DMS153 treated with DMSO at 0.1 percent for 48 hours (cell line): ENCODE measurements around the gene GAS7.
"Not testable (repeated sequence)": the region's sequence is repeated elsewhere in the genome, so short reads cannot be mapped to it uniquely, and the experiment has no call there.

Experiments
- DNase-seq: peaks from one replicate; lab custom pipeline; 2025; ENCODE audit not compliant: unreplicated experiment; lab: John Stamatoyannopoulos, UW

The GAS7 gene

DNA sequence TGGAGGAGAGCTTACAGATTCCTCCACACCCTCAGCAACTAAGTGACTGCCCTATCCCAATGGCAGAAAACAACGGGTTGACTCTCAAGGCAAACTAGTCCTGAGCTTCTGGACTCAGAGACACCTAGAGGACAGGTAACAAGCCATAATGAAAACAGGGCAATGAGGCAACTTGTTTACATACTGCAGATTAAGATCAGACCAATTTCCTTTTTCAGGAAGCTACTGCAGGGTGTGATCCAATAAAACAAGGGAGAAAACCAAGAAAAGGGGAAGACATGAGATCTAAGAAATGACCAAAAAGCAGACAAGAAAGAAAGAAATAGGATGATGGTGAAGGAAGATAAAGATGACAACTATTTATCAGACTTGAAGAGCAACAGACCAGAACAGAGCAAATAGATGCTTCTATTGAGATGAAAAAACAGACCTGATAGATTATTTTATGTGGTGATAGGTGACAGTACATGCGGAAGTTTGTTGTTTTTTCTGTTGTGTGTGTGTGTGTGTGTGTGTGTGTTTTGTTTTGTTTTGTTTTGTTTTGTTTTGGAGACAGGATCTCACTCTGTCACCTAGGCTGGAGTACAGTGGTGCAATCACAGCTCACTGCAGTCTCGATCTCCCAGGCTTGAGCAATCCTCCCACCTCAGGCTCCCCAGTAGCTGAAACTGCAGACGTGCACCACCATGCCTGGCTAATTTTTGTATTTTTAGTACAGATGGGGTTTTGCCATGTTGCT, 120.7 kb downstream of the GAS7 start:
- no peak for DNase-seq

DNA sequence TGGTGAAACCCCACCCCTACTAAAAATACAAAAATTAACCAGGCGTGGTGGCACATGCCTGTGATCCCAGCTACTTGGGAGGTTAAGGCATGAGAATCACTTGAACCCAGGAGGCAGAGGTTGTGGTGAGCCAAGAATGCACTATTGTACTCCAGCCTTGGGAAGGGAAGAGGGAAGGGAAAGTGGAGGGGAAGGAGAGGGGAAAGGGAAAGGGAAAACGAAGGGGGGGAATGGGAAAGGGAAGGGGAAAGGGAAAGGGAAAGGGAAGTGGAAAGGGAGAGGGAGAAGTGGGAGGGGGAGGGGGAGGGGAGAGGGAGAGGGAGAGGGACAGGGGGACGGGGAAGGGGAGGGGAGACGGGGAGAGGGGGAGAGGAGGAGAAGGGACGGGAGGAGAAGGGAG, 122.5 kb downstream of the GAS7 start:
- DNase-seq = no peak

DNA sequence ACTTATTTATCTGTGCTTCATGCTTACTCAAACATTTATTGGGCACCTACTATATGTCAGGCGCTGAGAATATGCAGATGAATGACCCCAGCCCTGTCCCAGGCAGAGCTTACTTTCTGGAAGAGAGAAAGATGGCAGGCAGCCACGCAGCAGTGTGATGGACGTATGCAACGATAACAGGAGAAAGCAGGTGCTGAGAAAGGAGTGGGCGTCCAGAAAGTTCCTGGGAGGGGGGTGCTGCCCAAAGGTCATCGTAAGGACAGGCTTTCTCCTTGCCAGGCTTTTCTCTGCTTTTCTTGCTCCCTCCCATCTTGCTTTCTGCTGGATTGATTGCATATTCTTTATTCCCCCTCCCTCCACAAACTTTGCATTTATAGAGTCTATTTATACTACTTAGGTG, 124.5 kb downstream of the GAS7 start:
- no peak for DNase-seq

DNA sequence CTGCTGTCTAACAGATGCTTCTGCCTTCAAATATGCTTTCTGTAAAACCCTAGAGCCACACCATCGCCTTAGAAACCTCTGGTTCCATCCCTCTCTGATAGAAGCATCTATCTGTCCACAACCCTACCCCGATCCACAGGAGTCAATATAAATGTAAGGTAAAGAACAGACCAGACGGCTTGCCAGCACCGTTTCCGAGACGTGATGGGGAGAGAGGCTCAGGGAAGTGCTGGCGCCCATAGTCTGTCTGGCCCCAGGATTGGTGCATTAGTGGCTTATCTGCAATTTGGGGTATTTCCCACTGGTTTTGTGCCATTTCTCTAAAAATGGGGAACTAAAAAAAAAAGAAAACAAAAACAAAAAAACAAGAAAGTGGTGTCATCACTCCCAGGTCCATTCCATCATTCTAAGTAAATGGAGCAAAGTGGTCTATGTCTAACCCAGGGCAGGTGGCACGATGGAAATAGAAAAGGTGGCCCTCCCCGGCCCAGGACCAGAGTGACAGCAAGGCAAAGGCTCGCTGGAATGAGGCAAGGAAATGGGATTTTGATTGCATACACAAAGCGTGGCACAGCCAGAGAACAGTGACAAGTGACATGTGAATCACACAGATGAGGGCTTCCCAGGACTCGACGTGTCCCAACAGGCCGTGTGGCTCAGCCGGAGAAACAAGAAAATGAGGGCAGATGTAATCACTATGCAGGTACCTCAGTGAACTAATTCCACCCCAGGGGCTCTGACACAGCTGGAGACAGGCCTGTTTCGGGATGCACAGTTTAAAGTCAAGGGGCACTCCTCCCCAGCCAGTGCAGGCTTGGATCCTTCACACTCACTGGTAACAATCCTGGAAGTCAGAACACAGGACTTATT, 125.6 kb downstream of the GAS7 start:
- no peak for DNase-seq

DNA sequence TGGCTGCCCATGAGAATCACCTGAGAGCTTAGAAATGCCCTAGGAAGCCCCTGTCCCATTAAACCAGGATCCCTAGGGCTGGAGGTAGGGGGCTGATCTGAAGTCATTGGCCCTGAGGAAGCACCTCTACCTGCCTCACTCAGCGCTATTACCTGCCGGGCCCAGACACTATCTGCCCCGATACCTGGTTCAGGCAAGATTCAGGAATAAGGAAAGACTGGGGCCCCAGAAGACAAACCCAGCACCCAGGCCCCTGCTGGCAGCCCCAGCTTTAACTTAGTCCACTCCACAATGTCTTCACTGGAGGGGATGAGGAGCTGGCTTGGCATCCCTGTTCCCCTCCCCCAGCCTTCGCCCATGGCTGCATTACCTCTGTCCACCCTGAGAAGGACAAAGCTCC, 126.3 kb downstream of the GAS7 start:
- DNase-seq = no peak

DNA sequence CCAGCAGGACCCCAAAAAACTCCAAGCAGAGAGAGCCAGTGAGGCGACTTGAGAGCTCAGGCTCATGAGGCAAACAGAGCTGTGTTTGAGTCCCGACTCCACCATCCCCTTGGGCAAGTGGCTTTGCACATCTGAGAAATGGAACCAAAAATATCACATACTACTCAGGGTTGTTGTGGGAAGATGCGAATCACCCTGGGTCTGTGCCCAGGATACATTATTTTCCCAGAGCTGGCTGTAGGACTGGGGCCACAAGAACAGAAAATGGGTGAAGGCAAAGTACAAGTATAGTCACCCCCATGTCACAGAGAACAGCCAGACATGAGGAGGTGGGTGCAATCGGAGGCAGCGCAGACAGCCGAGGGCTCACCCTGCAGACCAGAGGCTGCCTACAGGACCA, 127.3 kb downstream of the GAS7 start:
- no peak for DNase-seq

DNA sequence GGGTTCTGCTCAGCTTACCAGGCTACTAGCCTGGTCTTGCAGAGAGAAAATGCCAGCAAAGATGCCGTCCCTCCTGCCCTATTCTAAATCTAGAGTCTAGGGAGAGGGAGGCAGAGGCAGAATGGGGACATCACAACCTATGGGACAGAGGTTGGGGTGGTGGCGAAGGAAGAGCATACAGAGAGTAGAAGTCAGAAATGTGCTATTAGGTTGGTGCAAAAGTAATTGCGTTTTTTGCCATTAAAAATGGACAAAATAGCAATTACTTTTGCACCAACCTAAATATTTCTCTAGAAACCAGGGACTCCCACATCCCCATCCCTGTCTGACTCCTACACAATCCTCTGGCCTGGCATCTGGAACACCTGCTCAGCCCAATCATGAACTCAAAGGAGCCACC, 127.7 kb downstream of the GAS7 start:
- no peak for DNase-seq

DNA sequence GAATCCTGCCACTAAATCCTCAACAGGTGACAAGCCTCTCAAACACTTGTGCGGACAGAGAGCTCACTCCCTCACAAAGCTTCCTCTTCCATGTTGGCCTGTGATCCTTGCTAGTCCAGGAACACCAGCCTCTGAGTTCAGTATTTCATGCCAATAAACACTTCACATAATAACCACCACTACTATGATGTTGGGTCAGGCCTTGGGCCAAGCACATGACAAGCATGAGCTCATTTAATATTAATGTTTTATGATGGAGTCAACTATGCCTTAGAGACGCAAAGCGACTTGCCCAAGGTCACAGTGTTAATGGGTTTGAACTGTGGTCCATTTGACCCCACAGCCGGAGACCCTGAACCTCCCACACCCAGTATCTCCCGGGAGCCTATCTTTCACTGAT, 129.1 kb downstream of the GAS7 start:
- no peak for DNase-seq

DNA sequence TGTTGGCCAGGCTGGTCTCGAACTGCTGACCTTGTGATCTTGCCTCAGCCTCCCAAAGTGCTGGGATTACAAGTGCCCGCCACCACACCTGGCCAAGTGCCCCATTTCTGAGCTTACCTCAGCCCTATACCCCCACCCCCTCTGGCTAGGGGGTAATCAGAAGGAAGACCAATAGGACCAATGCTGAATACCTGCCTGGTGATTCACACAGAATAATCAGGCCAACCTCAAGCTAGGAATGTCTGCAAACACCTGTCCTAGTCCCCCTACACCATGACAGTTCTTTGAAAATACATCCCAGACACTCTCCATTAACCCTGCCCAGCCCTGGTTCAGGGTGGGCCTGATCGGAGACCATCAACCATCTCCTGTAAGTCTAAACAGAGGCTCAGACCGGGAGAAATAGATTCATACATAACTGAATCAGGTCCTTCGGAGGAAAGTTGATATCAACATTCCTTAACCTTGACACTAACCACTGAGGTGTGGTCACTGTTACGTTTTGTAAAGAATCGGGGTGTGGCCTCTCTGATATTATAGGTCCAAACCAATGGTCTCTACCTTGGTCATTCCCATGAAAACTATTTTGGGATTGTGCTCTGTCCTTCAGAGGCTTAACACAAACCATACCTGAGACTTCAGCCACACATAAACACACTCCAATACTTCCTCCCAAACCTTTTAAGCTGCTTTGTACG, 130.8 kb downstream of the GAS7 start:
- DNase-seq = no peak

DNA sequence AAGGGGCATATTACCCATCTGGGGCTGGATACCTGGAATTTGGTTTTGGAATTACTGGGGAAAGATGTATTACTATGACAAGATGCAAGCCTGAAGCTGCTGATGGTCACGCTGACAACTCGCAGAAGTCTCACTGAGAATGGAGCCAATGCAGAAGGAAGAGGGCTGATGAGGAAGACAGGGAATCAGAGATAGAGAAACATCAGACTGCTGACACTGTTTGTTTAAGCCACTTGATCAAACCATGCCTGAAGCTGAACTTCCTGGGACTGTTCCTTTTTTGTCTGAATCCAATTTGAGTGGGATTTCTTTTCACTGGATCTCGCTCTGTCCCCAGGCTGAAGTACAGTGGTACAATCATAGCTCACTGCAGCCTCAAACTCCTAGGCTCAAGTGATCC, 133.9 kb downstream of the GAS7 start:
- no peak for DNase-seq

DNA sequence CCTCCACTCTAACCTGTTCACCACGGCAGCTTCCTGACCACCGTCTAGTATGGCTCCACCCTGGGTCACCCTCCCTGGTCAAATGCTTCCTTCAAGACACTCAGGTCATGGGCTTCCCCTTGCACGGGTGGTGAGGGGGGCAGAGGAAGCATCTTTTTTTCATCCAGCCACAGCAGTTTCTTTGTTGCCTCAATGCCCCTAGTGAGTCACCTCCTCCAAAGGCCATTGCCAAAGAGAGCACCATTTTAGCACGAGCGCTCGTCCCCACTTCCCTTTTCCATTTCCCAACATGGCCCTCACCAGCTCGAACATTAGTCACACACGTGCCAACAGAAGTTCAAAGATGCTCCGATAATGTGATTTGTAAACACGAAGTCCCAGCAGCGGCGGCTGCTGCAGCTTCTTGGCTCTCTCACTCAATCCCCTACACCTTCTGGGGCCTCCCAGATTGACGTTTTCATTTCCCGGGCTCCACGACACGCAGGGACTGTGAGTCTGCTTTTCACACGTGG, 134.6 kb downstream of the GAS7 start:
- no peak for DNase-seq

DNA sequence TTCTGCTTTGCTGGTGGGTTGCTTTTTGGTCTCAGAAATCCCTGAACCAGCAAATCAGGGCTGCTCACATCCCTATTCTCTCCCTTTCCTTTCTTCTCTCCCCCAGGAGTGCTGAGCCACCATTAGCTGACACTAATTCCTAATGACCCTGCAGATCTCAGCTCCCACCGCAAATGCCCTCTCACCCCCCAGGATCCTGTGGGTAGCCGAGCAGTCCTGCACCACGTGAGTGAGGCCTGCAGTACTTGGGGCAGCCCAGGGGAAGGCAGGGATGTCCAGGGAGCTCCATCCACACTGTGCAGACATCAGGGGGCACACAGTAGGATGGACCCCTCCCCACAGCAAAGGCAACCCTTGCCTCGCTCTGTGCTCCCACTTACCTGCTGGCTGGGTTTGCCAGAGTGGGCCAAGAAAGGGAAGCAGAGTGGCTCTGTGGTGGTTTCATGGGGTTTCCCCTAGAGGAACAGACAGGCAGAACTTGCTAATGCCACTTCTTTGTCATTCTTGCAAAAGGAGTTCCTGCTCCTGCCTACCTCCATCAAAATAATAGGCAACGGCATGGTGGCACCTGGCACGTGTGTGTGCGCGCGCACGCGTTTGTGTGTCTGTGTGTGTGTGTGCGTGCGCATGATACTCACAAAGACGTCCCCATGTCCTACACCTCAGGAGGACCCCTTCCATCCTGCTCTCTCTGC, 135.6 kb downstream of the GAS7 start:
- no peak for DNase-seq

DNA sequence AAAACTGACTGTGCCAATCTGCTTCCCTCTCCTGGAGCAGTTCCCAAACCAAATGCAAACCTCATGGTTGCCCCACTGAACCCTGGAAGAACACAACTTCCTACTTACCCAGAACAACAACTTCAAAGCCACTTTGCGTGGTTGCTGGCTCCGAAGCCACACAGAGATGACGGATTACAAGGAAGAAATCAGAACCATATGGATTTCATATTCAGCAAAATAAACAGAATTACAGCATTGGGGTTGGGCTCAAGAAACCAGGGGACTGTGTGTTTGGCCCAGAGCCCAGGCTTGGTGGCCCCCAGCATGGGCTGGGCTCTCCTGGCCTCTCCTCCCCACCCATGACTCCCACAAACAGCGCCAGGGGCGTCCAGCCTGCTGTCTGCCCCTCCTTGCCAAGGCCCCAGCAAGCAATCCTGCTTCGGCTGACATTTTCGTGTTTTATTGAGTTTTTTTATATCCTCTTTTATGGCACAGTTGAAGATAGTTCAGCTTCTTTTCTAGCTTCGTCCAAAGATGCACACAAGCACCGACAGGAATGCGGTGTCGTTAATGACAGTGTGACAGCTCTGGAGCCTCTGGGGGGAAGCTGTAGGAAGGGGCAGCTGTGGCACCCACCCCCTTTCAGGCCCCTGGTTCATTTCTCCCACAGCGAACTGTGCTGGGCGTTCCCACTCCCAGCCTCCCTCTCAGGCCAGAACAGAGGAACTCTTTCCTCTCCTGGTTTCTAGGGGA, 137.1 kb downstream of the GAS7 start:
- DNase-seq = no peak

DNA sequence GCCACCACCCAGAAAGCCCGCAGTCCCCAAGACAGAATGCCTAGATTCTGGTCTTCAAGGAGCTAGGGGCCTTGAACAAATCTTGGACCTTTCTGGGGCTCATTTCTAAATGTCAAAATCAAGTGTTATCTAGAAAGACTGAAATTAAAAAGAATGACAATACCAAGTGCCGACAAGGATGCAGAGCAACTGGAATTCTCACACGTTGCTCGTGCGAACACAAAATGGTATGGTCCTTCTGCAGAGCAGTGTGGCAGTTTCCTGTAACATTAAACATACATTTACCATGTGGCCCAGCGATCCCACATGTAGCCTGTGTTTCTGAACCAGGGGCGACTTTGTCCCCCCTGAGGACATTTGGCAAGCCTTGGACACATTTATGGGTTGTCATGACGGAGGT, 137.9 kb downstream of the GAS7 start:
- DNase-seq = no peak

DNA sequence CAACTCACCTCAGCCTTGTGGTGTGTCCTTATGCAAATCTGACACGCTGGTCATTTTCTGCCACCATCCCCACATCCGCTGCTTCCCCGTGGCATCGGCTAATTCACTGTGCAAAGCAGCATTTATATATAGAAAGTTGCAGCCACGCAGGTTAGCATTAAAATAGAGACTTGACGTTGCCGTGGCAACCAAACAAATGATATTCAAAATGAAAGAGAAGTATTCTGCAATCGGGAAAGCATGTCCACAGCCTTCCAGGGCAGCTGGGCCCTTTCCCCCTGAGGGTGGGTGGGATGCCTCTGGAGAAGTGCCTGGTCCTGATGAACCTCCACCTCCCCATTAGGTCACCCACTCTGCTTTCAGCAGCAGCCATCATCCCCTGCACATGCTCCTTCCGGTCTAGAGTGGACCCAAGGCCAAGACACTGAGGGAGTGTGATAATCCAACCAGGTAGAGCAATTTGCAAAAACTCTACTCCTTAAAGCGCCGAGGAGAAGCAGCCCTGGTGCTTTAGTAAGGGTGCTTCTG, 138.7 kb downstream of the GAS7 start:
- DNase-seq = no peak

DNA sequence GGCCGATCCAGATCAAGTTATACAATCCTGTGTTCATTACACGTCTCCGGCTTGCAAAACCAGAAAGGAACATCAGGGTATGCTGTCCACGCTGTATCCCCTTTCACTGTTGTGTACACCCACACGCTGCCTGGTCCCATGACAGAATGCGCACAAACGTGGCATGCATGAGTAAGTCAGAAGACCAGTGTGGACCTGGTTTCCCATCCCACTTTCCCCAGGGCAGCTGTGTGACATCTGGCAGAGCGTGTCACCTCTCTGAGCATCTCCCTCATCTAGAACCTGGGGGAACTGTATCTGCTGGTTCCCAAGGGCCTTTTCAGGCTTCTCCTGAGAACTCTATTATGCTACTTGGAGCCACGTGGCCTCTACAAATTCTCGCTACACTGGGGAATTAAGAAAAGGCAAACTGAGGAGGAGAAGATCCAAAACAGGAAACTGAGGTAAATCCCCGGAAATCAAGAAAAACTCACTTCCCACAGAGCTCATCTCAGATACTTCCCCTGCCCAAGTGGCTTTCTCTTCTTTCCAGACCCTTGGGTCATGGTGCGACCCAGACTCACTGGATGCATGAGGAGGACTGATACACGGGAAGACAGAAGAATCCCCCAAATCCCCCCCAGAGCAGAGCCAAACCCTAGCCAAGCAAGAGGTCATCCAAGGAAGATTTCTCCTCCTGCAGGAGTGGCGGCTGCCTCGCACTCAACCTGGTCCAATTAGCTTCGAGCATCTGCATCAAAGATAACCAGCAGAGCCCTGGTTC, 139.3 kb downstream of the GAS7 start:
- no peak for DNase-seq

DNA sequence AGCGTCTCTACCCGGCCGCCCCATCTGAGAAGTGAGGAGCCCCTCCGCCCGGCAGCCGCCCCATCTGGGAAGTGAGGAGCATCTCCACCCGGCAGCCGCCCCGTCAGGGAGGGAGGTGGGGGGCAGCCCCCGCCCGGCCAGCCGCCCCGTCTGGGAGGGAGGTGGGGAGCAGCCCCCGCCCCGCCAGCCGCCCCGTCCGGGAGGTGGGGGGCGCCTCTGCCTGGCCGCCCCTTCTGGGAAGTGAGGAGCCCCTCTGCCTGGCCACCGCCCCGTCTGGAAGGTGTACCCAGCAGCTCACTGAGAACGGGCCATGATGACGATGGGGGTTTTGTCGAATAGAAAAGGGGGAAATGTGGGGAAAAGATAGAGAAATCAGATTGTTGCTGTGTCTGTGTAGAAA, 140.9 kb downstream of the GAS7 start:
- DNase-seq = not testable (repeated sequence)

DNA sequence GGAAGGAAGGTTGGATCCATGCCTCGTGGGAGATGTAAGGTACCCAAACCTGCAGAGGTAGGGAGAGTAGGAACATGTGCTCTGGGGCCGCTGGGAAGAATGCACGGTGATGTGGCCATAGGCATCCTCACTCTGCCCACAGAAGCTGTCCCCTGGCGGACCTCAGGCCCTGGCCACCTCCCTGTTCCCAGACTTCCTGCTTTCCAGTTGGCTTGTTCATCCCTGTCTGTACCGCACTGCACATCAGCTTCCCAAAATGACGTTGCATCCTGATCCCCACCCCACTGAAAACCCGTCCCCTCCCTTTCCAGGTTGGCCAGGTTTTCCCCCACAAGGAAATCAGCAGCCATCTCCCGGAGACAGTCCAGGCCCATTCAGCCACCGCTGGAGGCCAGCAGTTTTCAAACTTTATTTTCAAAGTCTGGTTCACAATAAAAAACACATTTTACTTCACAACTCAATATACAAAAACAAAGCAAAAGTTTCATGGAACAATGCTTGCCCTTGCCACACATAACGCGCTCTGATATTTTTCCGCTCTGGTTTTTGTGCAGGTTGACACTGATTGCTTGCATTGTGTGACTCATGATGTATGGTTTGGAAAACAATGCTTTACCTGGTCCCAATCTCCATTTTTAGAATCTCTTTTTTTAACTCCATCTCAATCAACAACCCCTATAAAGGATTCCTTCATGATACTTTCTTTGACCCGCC, 143.0 kb downstream of the GAS7 start:
- DNase-seq = no peak
